HL-60/S4 (cell line): ENCODE results near the gene SPRR2A.
"Not testable (repeated sequence)": the region's sequence is repeated elsewhere in the genome, so short reads cannot be mapped to it uniquely, and the experiment has no call there.

Experiments
- in situ Hi-C: fragments of 300-500 bp; cut with MboI; formaldehyde crosslinking; loops from 2 replicates; pipeline ENCODE4 v1.14.3; 2022; ENCODE audit warnings: low sequenced_read_pairs

SPRR2A gene

DNA sequence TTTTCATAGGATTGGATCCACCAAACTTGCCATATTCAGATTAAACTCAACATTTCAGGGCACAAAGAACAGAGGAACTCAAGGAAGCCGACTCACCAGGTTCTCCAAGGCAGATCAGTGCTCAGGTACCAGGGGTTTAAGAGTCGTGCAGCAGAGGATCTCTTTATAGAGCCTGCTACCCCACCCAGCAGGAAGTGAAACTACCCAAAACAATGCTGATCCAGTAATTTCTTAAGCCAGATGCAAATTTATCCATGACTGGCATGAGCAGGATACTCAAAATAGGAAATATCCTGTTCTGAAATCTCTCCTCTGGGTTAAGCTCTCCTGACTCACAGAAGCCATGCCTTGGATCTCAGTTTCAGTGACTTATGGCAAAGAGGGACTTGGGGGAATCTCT, at the start of gene SPRR2A:
Gene SPRR2A, minus strand, starts transcription at position 138 of the 400 bp plus-strand sequence. CDS start 777 bp downstream, outside the sequence.
- in situ Hi-C loops, result no loop called here

DNA sequence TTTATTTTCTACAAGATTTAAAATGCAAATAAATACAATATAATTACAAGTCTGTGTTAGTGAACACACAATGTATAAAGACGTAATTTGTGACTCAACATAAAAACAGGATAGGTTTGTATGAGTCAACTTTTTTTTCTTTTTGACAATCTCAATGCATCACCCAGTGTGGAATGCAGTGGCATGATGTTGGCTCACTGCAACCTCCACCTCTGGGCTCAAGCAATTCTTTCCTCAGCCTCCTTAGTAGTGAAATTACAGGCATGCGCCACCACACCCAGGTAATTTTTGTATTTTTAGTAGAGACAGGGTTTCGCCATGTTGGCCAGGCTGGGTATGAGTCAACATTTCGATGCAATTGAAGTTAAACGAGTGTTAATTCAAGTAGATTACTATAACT, 42.9 kb upstream of the SPRR2A start:
- in situ Hi-C loops, result no loop called here

DNA sequence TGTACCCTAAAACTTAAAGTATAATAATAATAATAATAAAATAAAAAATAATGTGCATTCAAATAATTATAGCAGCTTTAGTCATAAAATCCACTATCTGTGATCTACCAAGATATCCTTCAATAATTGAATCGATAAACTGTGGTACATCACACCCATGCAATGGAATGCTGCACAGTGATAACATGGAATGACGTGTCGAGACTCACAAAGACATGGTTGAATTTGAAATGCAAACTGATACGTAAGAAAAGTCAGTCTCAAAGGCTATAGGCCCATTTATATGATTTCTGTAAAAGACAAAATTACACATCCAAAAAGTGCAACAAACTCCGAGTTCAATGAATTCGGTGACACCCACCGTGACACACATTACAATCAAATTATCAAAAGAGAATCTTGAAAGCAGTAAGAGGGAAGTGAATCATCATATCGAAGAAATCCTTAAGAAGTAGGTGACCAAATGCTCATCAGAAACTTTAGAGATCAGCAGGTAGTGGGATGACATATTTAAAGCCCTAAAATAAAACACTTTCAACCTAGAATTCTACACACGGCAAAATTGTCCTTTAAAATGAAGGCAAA, 42.2 kb upstream of the SPRR2A start:
- in situ Hi-C loops, result no loop called here

DNA sequence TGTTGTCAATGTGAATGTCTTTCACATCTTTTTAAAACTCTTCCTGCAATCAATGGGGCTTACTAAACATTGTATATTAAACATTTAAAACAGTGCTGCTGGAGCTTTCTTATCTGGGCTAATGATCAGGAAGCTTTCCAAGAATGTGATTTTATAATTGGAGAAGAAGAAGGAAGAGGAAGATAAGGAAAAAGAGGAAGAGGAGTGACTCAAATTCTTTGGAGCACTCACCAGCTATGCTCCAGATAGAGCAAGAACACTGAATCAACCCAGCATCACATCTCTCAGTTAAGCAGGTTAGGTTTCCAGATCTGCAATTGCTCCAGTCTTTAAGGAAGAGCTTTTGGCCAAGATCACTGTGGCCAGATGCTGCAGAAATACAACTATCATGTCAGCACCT, 38.5 kb upstream of the SPRR2A start:
- in situ Hi-C loops, result no loop called here

DNA sequence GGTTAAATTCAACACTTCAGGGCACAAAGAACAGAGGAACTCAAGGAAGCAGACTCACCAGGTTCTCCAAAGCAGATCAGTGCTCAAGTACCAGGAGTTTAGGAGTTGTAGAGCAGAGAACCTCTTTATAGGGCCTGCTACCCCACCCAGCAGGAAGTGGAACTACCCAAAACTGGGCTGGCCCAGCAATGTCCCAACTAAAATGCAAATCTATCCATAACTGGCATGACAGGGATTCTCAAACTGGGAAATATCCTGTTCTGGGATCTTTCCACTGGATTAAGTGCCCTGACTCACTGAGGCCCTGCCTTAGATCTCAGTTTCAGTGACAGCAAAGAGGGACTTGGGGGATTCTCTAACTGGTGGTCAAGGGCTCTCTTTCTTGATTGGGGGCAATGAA, 37.1 kb upstream of the SPRR2A start, which contains the start of gene SPRR2E:
Gene SPRR2E, minus strand, starts transcription at position 101 of the 400 bp plus-strand sequence. CDS start 775 bp downstream, outside the sequence.
- in situ Hi-C loops, result no loop called here

DNA sequence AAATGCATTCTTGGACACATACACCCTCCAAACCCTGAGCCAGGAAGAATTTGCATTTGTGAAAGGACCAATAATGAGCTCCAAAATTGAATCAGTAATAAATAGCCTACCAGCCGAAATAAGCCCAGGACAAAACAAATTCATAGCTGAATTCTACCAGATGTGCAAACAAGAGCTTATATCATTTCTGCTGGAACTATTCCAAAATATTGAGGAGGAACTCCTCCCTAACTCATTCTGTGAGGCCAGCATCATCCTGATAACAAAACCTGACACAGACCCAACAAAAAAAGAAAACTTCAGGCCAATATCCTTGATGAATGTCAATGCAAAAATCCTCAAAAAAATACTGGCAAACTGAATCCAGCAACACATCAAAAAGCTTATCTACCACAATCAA, 30.3 kb upstream of the SPRR2A start:
- in situ Hi-C loops, result no loop called here

DNA sequence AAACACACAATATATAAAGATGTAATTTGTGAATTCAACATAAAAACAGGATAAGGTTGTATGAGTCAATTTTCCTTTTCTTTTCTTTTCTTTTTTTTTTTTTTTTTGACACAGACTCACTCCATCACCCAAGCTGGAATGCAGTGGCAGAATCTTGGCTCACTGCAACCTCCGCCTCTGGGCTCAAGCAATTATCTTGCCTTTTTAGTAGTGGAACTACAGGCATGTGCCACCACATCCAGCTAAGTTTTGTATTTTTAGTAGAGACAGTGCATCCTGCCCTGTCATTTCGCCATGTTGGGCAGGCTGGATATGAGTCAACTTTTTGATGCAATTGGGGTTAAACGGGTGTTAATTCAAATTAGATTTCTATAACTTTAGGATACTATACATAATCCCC, 24.4 kb upstream of the SPRR2A start:
- in situ Hi-C loops, result no loop called here

DNA sequence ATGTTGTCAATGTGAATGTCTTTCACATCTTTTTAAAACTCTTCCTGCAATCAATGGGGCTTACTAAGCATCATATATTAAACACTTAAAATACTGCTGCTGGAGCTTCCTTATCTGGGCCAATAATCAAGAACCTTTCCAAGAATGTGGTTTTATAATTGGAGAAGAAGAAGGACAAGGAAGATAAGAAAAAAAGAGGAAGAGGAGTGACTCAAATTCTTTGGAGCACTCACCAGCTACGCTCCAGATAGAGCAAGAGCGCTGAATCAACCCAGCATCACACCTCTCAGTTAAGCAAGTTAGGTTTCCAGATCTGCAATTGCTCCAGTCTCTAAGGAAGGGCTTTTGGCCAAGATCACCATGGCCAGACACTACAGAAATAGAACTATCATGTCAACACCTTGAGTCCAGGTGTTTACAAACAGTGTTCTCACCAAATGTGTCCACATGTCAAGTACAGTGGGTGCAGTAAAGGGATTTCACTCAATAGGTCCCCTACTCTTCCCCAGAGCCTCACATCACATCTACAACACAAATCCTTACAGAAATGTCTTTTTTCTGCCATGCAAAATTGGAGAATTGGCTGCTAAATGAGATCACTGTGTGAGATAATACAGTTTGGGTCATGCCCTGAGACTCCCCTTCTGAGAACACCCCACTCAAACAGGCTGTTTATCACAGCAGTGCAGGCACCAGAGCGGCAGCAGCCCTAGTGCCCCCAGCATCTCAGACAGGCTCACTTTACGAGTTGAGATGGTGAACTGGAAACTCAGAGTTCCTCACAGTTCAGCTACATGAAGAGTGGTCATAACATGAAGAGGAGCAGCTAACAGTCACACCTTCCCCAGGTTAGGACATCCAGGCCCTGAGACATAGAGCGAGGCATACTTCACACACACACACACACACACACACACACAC, 15.8 kb upstream of the SPRR2A start:
- in situ Hi-C loops, result no loop called here

DNA sequence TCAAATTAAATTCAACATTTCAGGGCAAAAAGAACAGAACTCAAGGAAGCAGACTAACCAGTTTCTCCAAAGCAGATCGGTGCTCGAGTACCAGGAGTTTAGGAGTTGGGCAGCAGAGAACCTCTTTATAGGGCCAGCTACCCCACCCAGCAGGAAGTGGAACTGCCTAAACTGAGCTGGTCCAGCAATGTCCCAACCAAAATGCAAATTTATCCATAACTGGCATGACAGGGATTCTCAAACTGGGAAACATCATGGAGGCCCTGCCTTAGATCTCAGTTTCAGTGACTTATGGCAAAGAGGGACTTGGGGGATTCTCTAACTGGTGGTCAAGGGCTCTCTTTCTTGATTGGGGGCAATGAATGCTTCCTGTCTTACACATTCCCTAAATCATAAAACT, 14.2 kb upstream of the SPRR2A start, which contains the start of gene SPRR2B:
Gene SPRR2B, minus strand, starts transcription at position 101 of the 400 bp plus-strand sequence. CDS start 772 bp downstream, outside the sequence.
- in situ Hi-C loops, result no loop called here

DNA sequence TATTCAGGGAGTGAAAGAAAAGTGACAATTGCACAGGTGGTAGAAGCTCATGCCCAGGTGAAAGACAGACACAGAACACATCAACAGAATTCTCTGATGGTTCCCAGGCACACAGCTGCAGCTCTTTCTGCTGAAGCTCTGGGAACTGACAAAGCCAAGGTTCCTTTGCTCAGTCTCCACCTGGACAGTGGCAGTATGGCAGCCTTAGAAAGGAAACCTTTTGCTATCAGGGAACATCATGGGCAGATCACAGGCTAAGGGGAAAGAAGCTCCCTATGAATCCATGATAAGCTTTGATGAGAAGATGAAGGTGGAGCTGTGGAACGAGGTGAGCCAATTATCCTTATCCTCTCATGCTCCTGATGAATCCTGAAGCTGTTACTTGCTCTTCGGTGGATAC, 12.9 kb upstream of the SPRR2A start:
- in situ Hi-C loops, result no loop called here

DNA sequence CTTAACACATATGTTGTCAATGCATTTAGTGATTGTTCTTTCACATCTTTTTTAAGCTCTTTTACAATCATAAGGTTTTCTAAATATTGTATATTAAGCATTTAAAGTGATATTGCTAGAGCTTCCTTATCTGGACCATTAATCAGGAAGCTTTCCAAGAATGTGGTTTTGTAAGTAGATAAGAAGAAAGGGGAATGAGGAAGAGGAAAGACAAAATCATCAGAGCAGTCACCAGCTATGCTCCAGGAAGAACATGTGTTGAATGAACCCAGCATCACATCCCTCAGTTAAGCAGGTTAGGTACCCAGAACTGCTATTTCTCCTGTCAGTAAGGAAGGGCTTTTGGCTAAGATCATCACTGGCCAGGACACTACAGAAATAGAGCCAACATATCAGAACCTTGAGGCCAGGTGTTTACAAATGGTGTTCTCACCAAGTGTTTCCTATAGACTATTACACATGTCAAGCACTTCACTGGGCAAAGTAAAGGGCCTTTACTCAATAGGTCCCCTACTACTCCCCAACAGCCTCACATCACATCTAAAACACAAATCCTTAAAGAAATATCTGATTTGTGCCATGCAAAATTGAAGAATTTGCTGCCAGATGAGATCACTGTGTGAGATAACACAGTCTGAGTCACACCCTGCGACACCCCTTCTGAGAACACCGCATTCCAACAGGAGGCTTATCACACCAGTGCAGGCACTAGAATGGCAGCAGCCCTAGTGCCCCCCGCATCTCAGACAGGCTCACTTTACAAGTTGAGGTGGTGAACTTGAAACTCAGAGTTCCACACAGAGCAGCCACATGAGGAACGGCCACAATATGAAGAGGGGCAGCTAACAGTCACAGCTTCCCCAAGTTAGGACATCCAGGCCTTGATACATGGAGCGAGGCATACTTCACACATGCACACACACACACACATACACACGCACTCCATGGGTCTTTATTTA, 1.8 kb upstream of the SPRR2A start:
- in situ Hi-C loops, result no loop called here

DNA sequence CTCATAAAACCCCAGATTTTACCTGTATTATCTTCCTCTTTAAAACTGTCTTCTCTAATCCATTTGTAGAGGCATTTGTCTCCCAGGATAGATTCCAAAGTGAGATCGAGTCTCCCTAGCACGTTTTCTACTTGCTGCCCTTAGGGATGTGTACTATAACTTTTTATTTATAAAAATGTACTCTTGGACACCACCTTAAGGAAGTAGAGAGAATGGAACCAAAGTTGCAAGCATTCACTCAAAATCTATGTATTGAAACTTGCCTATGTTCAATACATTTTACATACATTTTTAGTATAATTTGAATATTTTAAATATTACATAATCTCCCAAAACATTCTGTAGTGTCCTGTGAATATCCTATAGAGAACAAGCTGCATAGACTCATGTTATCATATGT, 842 bp upstream of the SPRR2A start:
- in situ Hi-C loops, result no loop called here

DNA sequence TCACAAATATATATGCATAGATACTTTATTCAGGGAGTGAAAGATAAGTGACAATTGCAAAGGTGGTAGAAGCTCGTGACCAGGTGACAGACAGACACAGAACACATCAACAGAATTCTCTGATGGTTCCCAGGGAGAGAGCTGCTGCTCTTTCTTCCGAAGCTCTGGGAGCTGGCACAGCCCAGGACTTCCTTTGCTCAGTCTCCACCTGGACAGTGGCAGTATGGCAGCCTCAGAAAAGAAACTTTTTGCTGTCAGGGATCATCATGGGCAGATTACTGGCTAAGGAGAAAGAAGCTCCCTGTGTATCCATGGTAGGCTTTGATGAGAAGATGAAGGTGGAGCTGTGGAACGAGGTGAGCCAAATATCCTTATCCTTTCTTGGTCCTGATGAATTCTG, 1.2 kb downstream of the SPRR2A start:
- in situ Hi-C loops, result not testable (repeated sequence)

DNA sequence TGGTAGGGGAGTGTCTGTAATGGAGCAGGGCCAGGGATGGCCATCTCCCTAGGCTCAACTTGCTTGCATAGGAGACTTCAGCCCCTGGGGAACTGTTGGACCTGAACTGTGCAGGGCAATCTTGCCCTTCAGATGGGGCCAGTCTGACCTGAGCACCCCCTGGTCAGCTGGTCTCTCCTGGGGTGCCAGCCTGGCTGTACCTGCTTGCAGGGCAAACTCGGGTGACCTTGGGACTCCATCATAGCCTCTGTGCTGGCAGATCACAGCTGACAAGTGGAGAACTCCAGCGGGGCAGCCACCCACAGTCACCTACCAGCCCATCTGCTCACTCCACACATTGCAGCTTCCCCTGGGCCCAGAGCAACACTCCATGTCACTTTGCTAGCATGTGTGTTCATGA, 8.1 kb downstream of the SPRR2A start:
- in situ Hi-C loops, result no loop called here

DNA sequence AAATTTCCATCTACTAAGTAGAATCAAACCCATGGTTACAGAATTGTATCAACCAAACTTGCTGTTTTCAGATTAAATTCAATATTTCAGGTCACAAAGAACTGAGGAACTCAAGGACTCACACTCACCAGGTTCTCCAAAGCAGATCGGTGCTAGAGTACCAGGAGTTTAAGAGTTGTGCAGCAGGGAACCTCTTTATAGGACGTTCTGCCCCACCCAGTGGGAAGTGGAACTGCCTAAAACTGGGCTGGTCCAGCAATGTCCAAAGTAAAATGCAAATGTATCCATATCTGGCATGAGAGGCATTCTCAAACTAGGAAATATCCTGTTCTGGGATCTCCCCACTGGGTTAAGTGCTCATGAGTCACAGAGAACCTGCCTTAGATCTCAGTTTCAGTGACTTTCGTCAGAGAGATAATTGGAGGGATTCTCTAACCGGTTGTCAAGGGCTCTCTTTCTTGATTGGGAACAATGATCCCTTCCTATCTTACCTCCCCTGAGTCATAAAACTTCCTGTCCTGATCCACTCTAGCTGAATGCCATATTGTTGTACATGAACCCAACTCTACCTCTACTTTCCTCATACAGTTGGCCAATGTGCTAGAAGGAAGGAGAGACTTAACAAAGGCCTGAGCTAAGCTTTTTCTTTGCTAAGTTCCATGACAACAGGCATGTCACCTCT, 16.2 kb downstream of the SPRR2A start, which contains the start of gene SPRR2D:
Gene SPRR2D, minus strand, starts transcription at position 171 of the 682 bp plus-strand sequence. CDS start 774 bp downstream, outside the sequence.
- in situ Hi-C loops, result no loop called here

DNA sequence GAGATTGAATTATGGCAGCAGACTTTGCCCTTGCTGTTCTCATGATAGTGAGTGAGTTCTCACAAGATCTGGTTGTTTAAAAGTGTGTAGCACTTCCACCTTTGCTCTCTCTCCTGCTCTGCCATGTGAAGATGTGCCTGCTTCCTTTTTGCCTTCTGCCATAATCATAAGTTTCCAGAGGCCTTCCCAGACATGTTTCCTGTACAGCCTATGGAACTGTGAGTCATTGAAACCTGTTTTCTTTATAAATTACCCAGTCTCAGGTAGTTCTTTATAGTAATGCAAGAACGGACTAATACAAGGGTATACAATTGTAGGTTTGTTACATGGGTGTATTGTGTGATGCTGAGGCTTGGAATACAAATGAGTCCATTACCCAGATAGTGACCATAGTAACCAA, 22.1 kb downstream of the SPRR2A start:
- in situ Hi-C loops, result no loop called here

DNA sequence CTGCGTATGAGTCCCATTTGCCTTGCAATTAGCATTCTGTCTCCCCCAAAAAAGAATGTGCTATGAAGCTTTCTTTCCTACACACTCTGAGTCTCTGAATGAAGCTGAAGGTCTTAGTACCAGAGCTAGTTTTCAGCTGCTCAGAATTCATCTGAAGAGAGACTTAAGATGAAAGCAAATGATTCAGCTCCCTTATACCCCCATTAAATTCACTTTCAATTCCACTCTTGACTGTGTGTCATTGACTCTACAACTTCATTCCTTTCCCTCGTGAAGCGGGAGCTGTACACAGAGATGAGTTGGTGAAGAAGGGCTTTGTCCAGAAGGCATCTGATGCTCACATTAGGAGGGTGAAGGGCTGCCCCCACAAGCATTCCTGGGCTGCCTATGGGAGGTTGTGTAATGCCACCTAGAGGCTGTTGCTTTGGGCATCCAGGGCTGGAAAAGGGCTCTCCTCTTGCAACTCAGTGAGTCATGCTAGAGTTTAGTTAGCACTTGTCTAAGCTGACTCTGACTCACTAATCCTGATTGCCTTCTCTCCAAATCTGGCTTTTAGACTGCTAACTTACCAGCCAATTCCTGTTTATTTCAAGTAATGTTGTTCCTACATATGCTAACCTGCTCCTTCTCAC, 24.5 kb downstream of the SPRR2A start:
- in situ Hi-C loops, result no loop called here

DNA sequence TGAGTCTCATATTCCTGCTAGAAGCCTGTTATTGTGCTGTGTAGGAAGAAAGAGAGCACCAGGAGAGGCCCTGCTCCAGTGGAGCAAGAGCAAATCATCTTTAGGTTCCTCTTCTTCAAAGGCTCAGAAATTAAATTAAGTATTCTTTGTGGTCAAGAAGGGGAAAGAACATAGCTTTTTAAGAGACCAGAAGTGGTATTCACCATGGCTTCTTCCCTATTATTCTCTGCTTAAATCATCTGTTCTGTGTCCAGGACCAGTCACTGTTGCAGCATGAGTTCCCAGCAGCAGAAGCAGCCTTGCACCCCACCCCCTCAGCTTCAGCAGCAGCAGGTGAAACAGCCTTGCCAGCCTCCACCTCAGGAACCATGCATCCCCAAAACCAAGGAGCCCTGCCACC, 25.2 kb downstream of the SPRR2A start:
- in situ Hi-C loops, result no loop called here

DNA sequence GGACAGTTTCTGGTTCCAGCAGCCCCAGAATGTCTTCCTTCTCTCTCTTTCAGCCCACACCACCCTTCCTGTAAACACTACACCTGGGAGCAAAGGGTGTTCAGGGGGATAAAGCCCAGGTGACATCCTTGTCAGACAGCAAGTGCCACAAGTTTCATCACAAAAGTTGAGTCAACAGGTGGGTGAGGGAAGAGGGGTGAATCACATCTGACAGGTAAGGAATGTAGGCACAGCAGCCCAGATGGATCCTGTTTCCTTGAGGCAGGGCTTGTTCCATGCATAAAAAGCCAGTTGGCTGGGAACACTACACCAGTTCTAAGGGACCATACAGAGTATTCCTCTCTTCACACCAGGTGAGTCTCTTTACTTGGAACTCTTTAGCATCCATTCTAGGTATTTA, 26.4 kb downstream of the SPRR2A start, which contains the start of gene SPRR1B:
Gene SPRR1B, plus strand, starts transcription at position 309 of the 400 bp plus-strand sequence. CDS start 1,143 bp downstream, outside the sequence.
- in situ Hi-C loops, result no loop called here

DNA sequence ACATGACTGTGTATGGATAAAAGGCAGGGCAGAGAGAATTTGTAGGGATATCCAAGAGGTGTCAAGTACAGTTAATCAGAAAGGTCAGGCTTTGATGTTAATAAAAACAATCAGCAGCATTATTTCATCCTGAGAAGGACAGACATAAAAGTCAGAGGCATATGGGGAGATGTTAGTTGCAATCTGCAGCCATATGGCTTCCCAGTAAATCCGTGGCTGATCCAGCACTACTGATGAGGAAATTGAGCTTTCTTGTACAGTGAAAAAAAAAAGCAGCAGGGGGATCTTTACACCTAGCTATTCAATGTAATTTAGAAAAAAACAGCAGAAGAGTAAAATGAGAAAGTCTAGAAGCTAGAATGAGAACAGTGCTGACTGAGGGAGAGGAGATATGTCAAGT, 28.5 kb downstream of the SPRR2A start:
- in situ Hi-C loops, result no loop called here
